ENCODE measurements around the gene CAMKK1. TPM values are rescaled to one million over a fixed set of nuclear protein-coding genes. Genes with fewer than 3 reads are reported as not detected.

CAMKK1 gene
- total and polyA plus RNA-seq, 2 of the 4 experiments (the other 2 are of a cell fraction) = 4.1 to 8.2 TPM

DNA sequence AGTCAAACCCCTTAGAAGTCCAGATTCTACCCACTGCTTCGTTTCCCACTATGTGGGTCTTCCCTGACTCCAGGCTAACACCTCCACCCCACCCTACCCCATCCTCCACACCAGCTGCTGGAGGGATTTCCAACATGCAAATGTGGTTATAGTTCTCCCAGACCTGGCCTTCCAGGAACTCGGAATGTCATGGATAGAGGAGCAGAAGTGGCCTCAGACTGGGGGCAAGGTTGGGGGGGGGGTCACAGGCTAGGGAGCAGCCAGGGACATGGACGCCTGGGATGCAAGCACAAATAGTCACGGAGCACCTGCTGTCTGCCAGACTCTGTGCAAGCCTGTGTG, 2.0 kb downstream of the CAMKK1 start:
- DNase-seq (no peak), ATAC-seq (ENCODE audit: low read depth) (no peak)
- Histone ChIP-seq H3K18ac (ENCODE audit: low read depth, low read length) (no peak overlapping the region), H2AFZ (replicated peaks; ENCODE audit: low read length, poor library complexity) (no peak overlapping the region), H4K5ac (ENCODE audit: low read depth, low read length) (no peak overlapping the region), H2BK5ac (ENCODE audit: low read depth, low read length, poor library complexity, severe bottlenecking) (peak overlapping the region; percentile 88), H3K4me1 (ENCODE audit: control insufficient read depth, insufficient read depth, low read length) (peaks cover 44% of the 10 kb centered on the region), H3K23ac (ENCODE audit: low read depth, low read length) (no peak overlapping the region), H2BK20ac (ENCODE audit: low read depth, low read length) (peak overlapping the region; percentile 8; the same call in 1 of the 2 replicates), H3K9me1 (ENCODE audit: insufficient read depth, low read length) (peaks cover 28% of the 10 kb centered on the region), H3K4ac (ENCODE audit: low read depth, low read length) (peak overlapping the region; percentile 80), H3K14ac (replicated peaks; ENCODE audit: low read depth, low read length) (no peak overlapping the region), H2AK5ac (ENCODE audit: low read depth, low read length) (peak overlapping the region; percentile 96), H3K27me3 (ENCODE audit: control insufficient read depth, insufficient read depth, low read length) (no peaks in the 10 kb centered on the region), H4K20me1 (ENCODE audit: insufficient read depth, low read length) (peaks cover 6% of the 10 kb centered on the region; the same call in 1 of the 2 replicates), H3K4me2 (ENCODE audit: low read depth, low read length) (no peak overlapping the region; the same call in 1 of the 2 replicates), H3K9ac (ENCODE audit: low read depth, low read length) (no peak overlapping the region), H3K36me3 (ENCODE audit: control insufficient read depth, insufficient read depth, low read length) (no peaks in the 10 kb centered on the region), H2AK9ac (replicated peaks; ENCODE audit: low read depth, low read length, poor library complexity) (no peak overlapping the region), H4K8ac (ENCODE audit: low read depth in 2 of 2, low read length in 2 of 2) (no peak overlapping the region), H3K27ac (ENCODE audit: insufficient read depth, low read length) (no peak overlapping the region; the same call in 1 of the 2 replicates), H4K91ac (ENCODE audit: insufficient read depth, low read depth, low read length) (peak overlapping the region; percentile 80; the same call in 1 of the 2 replicates), H2BK120ac (ENCODE audit: low read depth, low read length) (peak overlapping the region; percentile 85; the same call in 1 of the 2 replicates), H3K56ac (ENCODE audit: extremely low read depth, insufficient read depth, low read length) (no peak overlapping the region), H3K4me3 (ENCODE audit: insufficient read depth, low read depth, low read length) (no peak overlapping the region), H3K9me3 (ENCODE audit: control insufficient read depth, insufficient read depth, low read length) (no peaks in the 10 kb centered on the region), H2BK15ac (ENCODE audit: low read depth, low read length) (peak overlapping the region; percentile 81; the same call in 1 of the 3 replicates), H3K79me1 (ENCODE audit: low read depth in 1 of 2, low read length in 2 of 2) (peaks cover 14 to 56% of the 10 kb centered on the region in 2 experiments; a peak in 3 of 4 replicates)
- WGBS, 2 experiments (ENCODE audit: extremely low coverage in 2 of 2, insufficient read length in 1 of 2) = 57% methylated on average over 2 of the region's 4 CpGs; no CpG with 5 or more reads in 1 of the 2 experiments
- intact Hi-C loops (cut with micrococcal nuclease) (no loop called here), dilution Hi-C loops (cut with HindIII; ENCODE audit: low sequenced_read_pairs, unreplicated experiment) (no loop called here), in situ Hi-C loops (cut with MboI; ENCODE audit: low sequenced_read_pairs) (no loop called here)
- CTCF ChIA-PET = interaction anchor here (1.7 kb wide), 1 partner anchor 153 kb away, joined by 5 read pairs; no protein-coding TSS in a partner anchor
- BruUV-seq (replicated peaks) = no TSS peak
- TF ChIP-seq SMC3 (IDR thresholded peaks at IDR 0.05; ENCODE audit: low read depth, low read length) = no peak
- TF ChIP-seq RAD21 (IDR thresholded peaks at IDR 0.05; ENCODE audit: low read length) = no peak
- no peak for TF ChIP-seq FOS (IDR thresholded peaks at IDR 0.05; ENCODE audit: low read depth, low read length)
- TF ChIP-seq CHD1 (IDR thresholded peaks at IDR 0.05; ENCODE audit: low read depth, low read length) = no peak
- TF ChIP-seq, protein P1, sequence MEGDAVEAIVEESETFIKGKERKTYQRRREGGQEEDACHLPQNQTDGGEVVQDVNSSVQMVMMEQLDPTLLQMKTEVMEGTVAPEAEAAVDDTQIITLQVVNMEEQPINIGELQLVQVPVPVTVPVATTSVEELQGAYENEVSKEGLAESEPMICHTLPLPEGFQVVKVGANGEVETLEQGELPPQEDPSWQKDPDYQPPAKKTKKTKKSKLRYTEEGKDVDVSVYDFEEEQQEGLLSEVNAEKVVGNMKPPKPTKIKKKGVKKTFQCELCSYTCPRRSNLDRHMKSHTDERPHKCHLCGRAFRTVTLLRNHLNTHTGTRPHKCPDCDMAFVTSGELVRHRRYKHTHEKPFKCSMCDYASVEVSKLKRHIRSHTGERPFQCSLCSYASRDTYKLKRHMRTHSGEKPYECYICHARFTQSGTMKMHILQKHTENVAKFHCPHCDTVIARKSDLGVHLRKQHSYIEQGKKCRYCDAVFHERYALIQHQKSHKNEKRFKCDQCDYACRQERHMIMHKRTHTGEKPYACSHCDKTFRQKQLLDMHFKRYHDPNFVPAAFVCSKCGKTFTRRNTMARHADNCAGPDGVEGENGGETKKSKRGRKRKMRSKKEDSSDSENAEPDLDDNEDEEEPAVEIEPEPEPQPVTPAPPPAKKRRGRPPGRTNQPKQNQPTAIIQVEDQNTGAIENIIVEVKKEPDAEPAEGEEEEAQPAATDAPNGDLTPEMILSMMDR (conservative IDR thresholded peaks at IDR 0.05; ENCODE audit: low read depth, low read length) = no peak
- TF ChIP-seq POLR2A (IDR thresholded peaks at IDR 0.05; ENCODE audit: low read depth, low read length) = no peak
- TF ChIP-seq NFE2L2 (IDR thresholded peaks at IDR 0.05; ENCODE audit: low read depth, low read length) = no peak
- no peak for TF ChIP-seq BHLHE40 (IDR thresholded peaks at IDR 0.05; ENCODE audit: low read depth, low read length)
- TF ChIP-seq RCOR1 (IDR thresholded peaks at IDR 0.05; ENCODE audit: insufficient replicate concordance, low read length) = no peak
- TF ChIP-seq MAZ (IDR thresholded peaks at IDR 0.05; ENCODE audit: borderline replicate concordance, low read depth, low read length) = no peak
- no peak for TF ChIP-seq ELK1 (IDR thresholded peaks at IDR 0.05; ENCODE audit: borderline replicate concordance, low read depth, low read length)
- TF ChIP-seq CEBPB (IDR thresholded peaks at IDR 0.05; ENCODE audit: low read depth, low read length) = no peak
- TF ChIP-seq MAFK (IDR thresholded peaks at IDR 0.05; ENCODE audit: low read depth, low read length) = no peak
- POLR2A ChIA-PET (ENCODE audit: unreplicated experiment) = no interaction called here
